Suprapubic skin (tissue), 4 donors: Measurements from ENCODE around the gene WWOX. TPM values are rescaled to one million over a fixed set of nuclear protein-coding genes. Genes with fewer than 3 reads are reported as not detected.

ENCODE experiments used
- DNase-seq, 2 donors: peaks; one replicate each; pipeline ENCODE4 v3.0.0-alpha.2; 2019; ENCODE audit warnings: low spot score in 2 of 2
- H3K27ac ChIP-seq: fragments of 200-600 bp; sonication (generic); one replicate; pipeline ENCODE4 v1.5.1; 2019
- H3K27me3 ChIP-seq: fragments of 200-600 bp; sonication (generic); one replicate; pipeline ENCODE4 v1.5.1; 2019
- H3K36me3 ChIP-seq: fragments of 200-600 bp; sonication (generic); one replicate; pipeline ENCODE4 v1.5.1; 2019
- H3K4me1 ChIP-seq: fragments of 200-600 bp; sonication (generic); one replicate; pipeline ENCODE4 v1.5.1; 2019
- H3K4me3 ChIP-seq: fragments of 200-600 bp; sonication (generic); one replicate; pipeline ENCODE4 v1.5.1; 2019; ENCODE audit warnings: mild to moderate bottlenecking
- H3K9me3 ChIP-seq: fragments of 200-600 bp; sonication (generic); one replicate; pipeline ENCODE4 v1.5.1; 2019
- EP300 ChIP-seq: sonication (generic); formaldehyde crosslinking; IDR thresholded peaks from one replicate; pipeline ENCODE4 v1.6.1; 2017; ENCODE audit warnings: antibody characterized with exemption
- POLR2A ChIP-seq, 2 donors: fragments of 450-650 bp; IDR thresholded peaks; one replicate each; pipeline ENCODE4 v1.6.1; 2017; ENCODE audit warnings: antibody characterized with exemption in 2 of 2, mild to moderate bottlenecking in 2 of 2, moderate library complexity in 2 of 2
- POLR2AphosphoS5 ChIP-seq, 3 donors: sonication (generic); formaldehyde crosslinking; IDR thresholded peaks; one replicate each; pipeline ENCODE4 v1.6.1; 2017; ENCODE audit warnings: antibody characterized with exemption in 3 of 3
- WGBS: methylation state at CpG from one replicate; pipeline ENCODE4 v1.1.5; 2018; 5-methylcytosine and 5-hydroxymethylcytosine counted together
- total RNA-seq, 4 donors: library from RNA; depleted of rRNA; stranded (reverse); fragments of >200 nt; gene quantifications; one replicate each; pipeline ENCODE4 v1.1.0, GENCODE V29; 2016
- TF ChIP-seq, protein P1 (sequence below), 2 donors: fragments of 200-600 bp in 1 of 2; fragments of 450-650 bp in 1 of 2; sonication (generic) in 1 of 2; IDR thresholded peaks; one replicate each; pipeline ENCODE4 v1.5.1; 2016 to 2019; ENCODE audit warnings: antibody characterized with exemption in 2 of 2, mild to moderate bottlenecking in 1 of 2, moderate library complexity in 1 of 2

The WWOX gene
- total RNA-seq, 4 donors from 2014 or later = 29.6 to 104 (median 47.3) TPM

GRCh38 chr16:78780808-78781207 lies 681.4 kb downstream of the WWOX start:
- Histone ChIP-seq H3K4me3 (no peak overlapping the region), H3K27ac (no peak overlapping the region), H3K36me3 (no peaks in the 10 kb centered on the region), H3K27me3 (no peaks in the 10 kb centered on the region), H3K4me1 (no peaks in the 10 kb centered on the region), H3K9me3 (no peaks in the 10 kb centered on the region)
- DNase-seq = no peak
- 67% methylated on average over 2 of the region's 2 CpGs for WGBS
- TF ChIP-seq POLR2AphosphoS5 (IDR thresholded peaks at IDR 0.05) = no peak

- DNase-seq = no peak
- Histone ChIP-seq H3K27me3 (no peaks in the 10 kb centered on the region), H3K27ac (no peak overlapping the region), H3K36me3 (no peaks in the 10 kb centered on the region), H3K4me3 (no peak overlapping the region), H3K9me3 (no peaks in the 10 kb centered on the region), H3K4me1 (no peaks in the 10 kb centered on the region)
- 98% methylated on average over 2 of the region's 2 CpGs for WGBS
- TF ChIP-seq, protein P1, sequence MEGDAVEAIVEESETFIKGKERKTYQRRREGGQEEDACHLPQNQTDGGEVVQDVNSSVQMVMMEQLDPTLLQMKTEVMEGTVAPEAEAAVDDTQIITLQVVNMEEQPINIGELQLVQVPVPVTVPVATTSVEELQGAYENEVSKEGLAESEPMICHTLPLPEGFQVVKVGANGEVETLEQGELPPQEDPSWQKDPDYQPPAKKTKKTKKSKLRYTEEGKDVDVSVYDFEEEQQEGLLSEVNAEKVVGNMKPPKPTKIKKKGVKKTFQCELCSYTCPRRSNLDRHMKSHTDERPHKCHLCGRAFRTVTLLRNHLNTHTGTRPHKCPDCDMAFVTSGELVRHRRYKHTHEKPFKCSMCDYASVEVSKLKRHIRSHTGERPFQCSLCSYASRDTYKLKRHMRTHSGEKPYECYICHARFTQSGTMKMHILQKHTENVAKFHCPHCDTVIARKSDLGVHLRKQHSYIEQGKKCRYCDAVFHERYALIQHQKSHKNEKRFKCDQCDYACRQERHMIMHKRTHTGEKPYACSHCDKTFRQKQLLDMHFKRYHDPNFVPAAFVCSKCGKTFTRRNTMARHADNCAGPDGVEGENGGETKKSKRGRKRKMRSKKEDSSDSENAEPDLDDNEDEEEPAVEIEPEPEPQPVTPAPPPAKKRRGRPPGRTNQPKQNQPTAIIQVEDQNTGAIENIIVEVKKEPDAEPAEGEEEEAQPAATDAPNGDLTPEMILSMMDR (IDR thresholded peaks at IDR 0.05) = no peak
- TF ChIP-seq POLR2A (IDR thresholded peaks at IDR 0.05) = no peak
- TF ChIP-seq EP300 = no peak
- TF ChIP-seq POLR2AphosphoS5 (IDR thresholded peaks at IDR 0.05) = no peak
Measured at GRCh38 chr16:78782572-78782971, 683.1 kb downstream of the WWOX start.

- Histone ChIP-seq H3K4me1 (no peaks in the 10 kb centered on the region), H3K4me3 (no peak overlapping the region), H3K9me3 (no peaks in the 10 kb centered on the region), H3K27ac (no peak overlapping the region), H3K27me3 (no peaks in the 10 kb centered on the region), H3K36me3 (no peaks in the 10 kb centered on the region)
- 72% methylated on average over 4 of the region's 4 CpGs for WGBS
- TF ChIP-seq POLR2A (IDR thresholded peaks at IDR 0.05) (no peak), POLR2AphosphoS5 (IDR thresholded peaks at IDR 0.05) (no peak), EP300 (no peak)
- TF ChIP-seq, protein P1 (IDR thresholded peaks at IDR 0.05) = no peak
- no peak for DNase-seq
Measured at GRCh38 chr16:78783570-78784079, 684.2 kb downstream of the WWOX start.

- 90% methylated on average over 6 of the region's 6 CpGs for WGBS
- Histone ChIP-seq H3K4me3 (no peak overlapping the region), H3K27me3 (no peaks in the 10 kb centered on the region), H3K27ac (no peak overlapping the region), H3K4me1 (no peaks in the 10 kb centered on the region), H3K9me3 (no peaks in the 10 kb centered on the region), H3K36me3 (no peaks in the 10 kb centered on the region)
- TF ChIP-seq POLR2A (IDR thresholded peaks at IDR 0.05) (no peak), EP300 (no peak), POLR2AphosphoS5 (IDR thresholded peaks at IDR 0.05) (no peak)
- TF ChIP-seq, protein P1 (IDR thresholded peaks at IDR 0.05) = no peak
- no peak for DNase-seq
Measured at GRCh38 chr16:78784771-78785170, 685.3 kb downstream of the WWOX start.

GRCh38 chr16:78785218-78785617 lies 685.8 kb downstream of the WWOX start:
- H3K9me3 ChIP-seq = no peaks in the 10 kb centered on the region
- TF ChIP-seq, protein P1 (IDR thresholded peaks at IDR 0.05) = no peak
- TF ChIP-seq POLR2AphosphoS5 (IDR thresholded peaks at IDR 0.05) (no peak), EP300 (no peak), POLR2A (IDR thresholded peaks at IDR 0.05) (no peak)
- no peak overlapping the region for H3K4me3 ChIP-seq
- no peak overlapping the region for H3K27ac ChIP-seq
- WGBS = 96% methylated on average over 3 of the region's 3 CpGs
- no peaks in the 10 kb centered on the region for H3K27me3 ChIP-seq
- no peaks in the 10 kb centered on the region for H3K36me3 ChIP-seq
- no peak for DNase-seq
- H3K4me1 ChIP-seq = no peaks in the 10 kb centered on the region

GRCh38 chr16:78786635-78787034 lies 687.2 kb downstream of the WWOX start:
- no peaks in the 10 kb centered on the region for H3K4me1 ChIP-seq
- TF ChIP-seq, protein P1 (IDR thresholded peaks at IDR 0.05) = no peak
- TF ChIP-seq POLR2A (IDR thresholded peaks at IDR 0.05) (no peak), POLR2AphosphoS5 (IDR thresholded peaks at IDR 0.05) (no peak), EP300 (no peak)

More at GRCh38 chr16:78786635-78787034, 687.2 kb downstream of the WWOX start:
- H3K4me3 ChIP-seq = no peak overlapping the region
- DNase-seq = no peak
- 39% methylated on average over 3 of the region's 3 CpGs for WGBS
- H3K36me3 ChIP-seq = no peaks in the 10 kb centered on the region
- H3K9me3 ChIP-seq = no peaks in the 10 kb centered on the region
- H3K27me3 ChIP-seq = no peaks in the 10 kb centered on the region
- H3K27ac ChIP-seq = no peak overlapping the region
